IMR-90 (cell line): ENCODE results near the gene FAM20B. TPM values are rescaled to one million over a fixed set of nuclear protein-coding genes. Genes with fewer than 3 reads are reported as not detected.
A peak's percentile ranks its signal among the peaks of the same experiment; 100 is the strongest.

Experiments
- ATAC-seq: fragments of 200-7000 bp; cut with Tn5 transposase; 2 replicates; pipeline ENCODE4 v1.9.1; 2020; ENCODE audit warnings: low read depth, mild to moderate bottlenecking, moderate library complexity
- BruUV-seq: library from RNA; stranded (reverse); fragments of 400-500 nt; replicated peaks from 2 replicates; lab custom pipeline; 2021; lab: Mats Ljungman, UMichigan
- CTCF ChIA-PET: fragments of 300-600 bp; formaldehyde crosslinking; extraction: SDS; loops from one replicate; lab custom pipeline; 2021; ENCODE audit warnings: antibody characterized with exemption; lab: Yijun Ruan, JAX
- POLR2A ChIA-PET: fragments of 300-600 bp; sonication (Branson Sonifier 250); formaldehyde crosslinking; loops from one replicate; lab custom pipeline; 2022; ENCODE audit warnings: antibody characterized with exemption; ENCODE audit not compliant: unreplicated experiment; lab: Charles Lee
- DNase-seq: peaks from one replicate; pipeline ENCODE4 v3.0.0; 2013
- H2AFZ ChIP-seq: replicated peaks from 2 replicates; pipeline ENCODE3; 2013; ENCODE audit warnings: low read length, mild to moderate bottlenecking; ENCODE audit not compliant: poor library complexity
- H2AK5ac ChIP-seq: 2 replicates; pipeline ENCODE4 v1.6.1; 2013; ENCODE audit warnings: low read depth, low read length, inconsistent platforms
- H2AK9ac ChIP-seq: replicated peaks from 2 replicates; pipeline ENCODE3; 2013; ENCODE audit warnings: mild to moderate bottlenecking, low read depth, low read length, moderate library complexity; ENCODE audit not compliant: poor library complexity
- H2BK120ac ChIP-seq: 2 replicates; pipeline ENCODE4 v1.6.1; 2013; ENCODE audit warnings: low read depth, low read length, inconsistent platforms
- H2BK15ac ChIP-seq: 3 replicates; pipeline ENCODE4 v1.6.1; 2013; ENCODE audit warnings: low read depth, low read length, inconsistent platforms
- H2BK20ac ChIP-seq: 2 replicates; pipeline ENCODE4 v1.6.1; 2013; ENCODE audit warnings: low read depth, mild to moderate bottlenecking, inconsistent platforms, low read length, moderate library complexity
- H2BK5ac ChIP-seq: 2 replicates; pipeline ENCODE4 v1.6.1; 2013; ENCODE audit warnings: mild to moderate bottlenecking, low read depth, low read length, inconsistent platforms; ENCODE audit not compliant: poor library complexity, severe bottlenecking
- H3K14ac ChIP-seq: replicated peaks from 2 replicates; pipeline ENCODE4 v1.6.1; 2013; ENCODE audit warnings: low read depth, low read length, inconsistent platforms
- H3K18ac ChIP-seq: 2 replicates; pipeline ENCODE4 v1.6.1; 2013; ENCODE audit warnings: low read depth, low read length, control low read depth
- H3K23ac ChIP-seq: 2 replicates; pipeline ENCODE4 v1.6.1; 2013; ENCODE audit warnings: low read depth, low read length, inconsistent platforms
- H3K27ac ChIP-seq: 2 replicates; pipeline ENCODE4 v1.5.1; 2013; ENCODE audit warnings: mild to moderate bottlenecking, control low read depth, low read length; ENCODE audit not compliant: insufficient read depth
- H3K27me3 ChIP-seq: 2 replicates; pipeline ENCODE4 v1.6.1; 2013; ENCODE audit warnings: low read length; ENCODE audit not compliant: control insufficient read depth, insufficient read depth
- H3K36me3 ChIP-seq: 2 replicates; pipeline ENCODE4 v1.6.1; 2013; ENCODE audit warnings: low read length, mixed read lengths; ENCODE audit not compliant: control insufficient read depth, insufficient read depth
- H3K4ac ChIP-seq: 2 replicates; pipeline ENCODE4 v1.6.1; 2013; ENCODE audit warnings: low read depth, low read length, inconsistent platforms
- H3K4me1 ChIP-seq: 2 replicates; pipeline ENCODE4 v1.6.1; 2013; ENCODE audit warnings: low read length, mixed read lengths; ENCODE audit not compliant: control insufficient read depth, insufficient read depth
- H3K4me2 ChIP-seq: 2 replicates; pipeline ENCODE4 v1.6.1; 2013; ENCODE audit warnings: low read depth, mild to moderate bottlenecking, control low read depth, low read length, moderate library complexity
- H3K4me3 ChIP-seq: 2 replicates; pipeline ENCODE4 v1.5.1; 2013; ENCODE audit warnings: low read depth, mild to moderate bottlenecking, control low read depth, low read length, moderate library complexity; ENCODE audit not compliant: insufficient read depth
- H3K56ac ChIP-seq: 2 replicates; pipeline ENCODE4 v1.6.1; 2013; ENCODE audit warnings: low read length, inconsistent platforms; ENCODE audit not compliant: insufficient read depth; ENCODE audit errors: extremely low read depth
- H3K79me1 ChIP-seq, 2 experiments: 2 replicates each; pipeline ENCODE4 v1.6.1; 2013; ENCODE audit warnings: low read length in 2 of 2, inconsistent platforms in 1 of 2, low read depth in 1 of 2
- H3K9ac ChIP-seq: 2 replicates; pipeline ENCODE4 v1.6.1; 2013; ENCODE audit warnings: low read depth, low read length, control low read depth
- H3K9me1 ChIP-seq: 2 replicates; pipeline ENCODE4 v1.6.1; 2013; ENCODE audit warnings: low read length, inconsistent platforms; ENCODE audit not compliant: insufficient read depth
- H3K9me3 ChIP-seq: 2 replicates; pipeline ENCODE4 v1.6.1; 2013; ENCODE audit warnings: low read length; ENCODE audit not compliant: control insufficient read depth, insufficient read depth
- H4K20me1 ChIP-seq: 2 replicates; pipeline ENCODE4 v1.6.1; 2013; ENCODE audit warnings: low read length, inconsistent platforms; ENCODE audit not compliant: insufficient read depth
- H4K5ac ChIP-seq: 2 replicates; pipeline ENCODE4 v1.6.1; 2013; ENCODE audit warnings: mild to moderate bottlenecking, low read depth, low read length, control low read depth
- H4K8ac ChIP-seq, 2 experiments: 2 replicates each; pipeline ENCODE4 v1.6.1; 2013; ENCODE audit warnings: low read depth in 2 of 2, low read length in 2 of 2, control low read depth in 1 of 2, inconsistent platforms in 1 of 2
- H4K91ac ChIP-seq: 2 replicates; pipeline ENCODE4 v1.6.1; 2013; ENCODE audit warnings: low read depth, low read length, inconsistent platforms; ENCODE audit not compliant: insufficient read depth
- FOS ChIP-seq: fragments of 150-350 bp; IDR thresholded peaks from 2 replicates; pipeline ENCODE4 v1.6.1; 2016; ENCODE audit warnings: low read depth, low read length
- MAZ ChIP-seq: IDR thresholded peaks from 2 replicates; pipeline ENCODE4 v1.6.1; 2012; ENCODE audit warnings: low read depth, mild to moderate bottlenecking, low read length, improper control_type of control experiment, moderate library complexity, borderline replicate concordance
- RAD21 ChIP-seq: IDR thresholded peaks from 2 replicates; pipeline ENCODE4 v1.6.1; 2012; ENCODE audit warnings: low read length, improper control_type of control experiment
- SMC3 ChIP-seq: fragments of 150-350 bp; IDR thresholded peaks from 2 replicates; pipeline ENCODE4 v1.6.1; 2016; ENCODE audit warnings: low read depth, mild to moderate bottlenecking, antibody characterized with exemption, low read length, moderate library complexity
- USF2 ChIP-seq: fragments of 150-350 bp; IDR thresholded peaks from 2 replicates; pipeline ENCODE4 v1.6.1; 2017; ENCODE audit warnings: mild to moderate bottlenecking, antibody characterized with exemption, low read length, low read depth
- WGBS, 2 experiments: methylation state at CpG; one replicate each; pipeline versions ENCODE4 v1.1.5 to v1.1.7; 2013; ENCODE audit warnings: missing lambda C conversion rate in 2 of 2; ENCODE audit not compliant: insufficient read length in 1 of 2; ENCODE audit errors: extremely low coverage in 2 of 2; 5-methylcytosine and 5-hydroxymethylcytosine counted together
- dilution Hi-C: fragments of 300-500 bp; cut with HindIII; formaldehyde crosslinking; loops from one replicate; pipeline ENCODE4 v1.14.3; 2018; ENCODE audit warnings: low sequenced_read_pairs; ENCODE audit not compliant: unreplicated experiment
- in situ Hi-C: fragments of 300-500 bp; cut with MboI; formaldehyde crosslinking; loops from 3 replicates; pipeline ENCODE4 v1.14.3; 2019; ENCODE audit warnings: low sequenced_read_pairs, inconsistent platforms, mixed read lengths
- intact Hi-C: fragments of 100-400 bp; cut with micrococcal nuclease; formaldehyde crosslinking; loops from 2 replicates; pipeline ENCODE4 v1.10.0; 2022
- polyA plus RNA-seq, 3 experiments: library from polyadenylated mRNA; depleted of rRNA; stranded (reverse); fragments of >200 nt; gene quantifications; 2 replicates each; pipeline ENCODE4 v1.2.3, GENCODE V29; 2012; ENCODE audit warnings: low replicate concordance in 1 of 3
- total RNA-seq: library from RNA; depleted of rRNA; stranded (reverse); fragments of >200 nt; gene quantifications from 2 replicates; pipeline ENCODE4 v1.2.3, GENCODE V29; 2012
- TF ChIP-seq, protein P1 (sequence below): fragments of 150-350 bp; IDR thresholded peaks from 2 replicates; pipeline ENCODE4 v1.6.1; 2016; ENCODE audit warnings: low read depth, mild to moderate bottlenecking, low read length, moderate library complexity, borderline replicate concordance
- TF ChIP-seq, protein P2 (sequence below): conservative IDR thresholded peaks from 2 replicates; pipeline ENCODE4 v1.5.1; 2012; ENCODE audit warnings: mild to moderate bottlenecking, low read depth, low read length, improper control_type of control experiment

FAM20B gene
- total and polyA plus RNA-seq, 2 of the 4 experiments (the other 2 are of a cell fraction), result 17.1 to 38.4 TPM

DNA sequence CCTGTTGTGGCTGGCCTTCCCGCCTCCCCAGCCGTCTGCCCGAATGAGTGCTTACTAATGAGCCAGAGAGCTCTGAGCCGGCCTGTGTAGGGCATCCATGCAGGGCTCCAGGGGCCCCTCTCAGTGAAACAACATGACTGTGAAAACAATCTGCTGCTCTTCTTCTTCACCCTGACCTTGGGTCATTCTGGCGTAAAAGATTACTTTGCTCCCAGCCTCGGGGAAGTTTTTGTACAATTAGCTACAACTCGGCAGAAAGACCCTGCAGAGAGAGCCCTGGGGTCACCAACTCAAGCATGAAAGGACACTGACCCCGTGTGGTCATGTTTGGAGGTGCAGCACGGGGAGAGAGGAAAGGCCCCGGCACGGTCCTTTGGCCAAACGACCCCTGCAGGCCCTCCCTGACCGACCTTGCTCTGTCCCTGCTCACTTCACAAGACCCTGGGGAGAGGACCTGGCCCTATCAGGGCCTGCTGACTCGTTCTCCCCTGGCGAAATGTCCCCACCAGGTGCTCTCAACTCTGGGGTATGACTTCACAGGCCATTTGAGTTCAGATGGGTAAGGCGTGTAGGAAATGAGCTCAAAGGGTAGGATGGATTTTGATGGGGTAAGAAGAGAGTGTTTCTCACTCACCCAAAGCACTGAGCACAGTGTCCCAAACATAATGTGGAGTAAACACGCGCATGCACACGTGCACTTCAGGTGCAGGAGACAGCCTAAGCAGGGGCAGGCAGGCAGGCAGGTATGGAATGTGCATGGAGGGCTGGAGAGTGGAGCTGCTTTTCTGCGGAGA lies 22.9 kb upstream of the FAM20B start:
- no peak overlapping the region for H3K14ac ChIP-seq
- DNase-seq (peak; percentile 52), ATAC-seq (peak; percentile 97)
- H3K27me3 ChIP-seq, result no peaks in the 10 kb centered on the region
- 6% methylated on average over 3 of the region's 20 CpGs; no CpG with 5 or more reads in 1 of the 2 experiments for WGBS, 2 experiments
- dilution Hi-C loops, result no loop called here
- no peak overlapping the region for H2BK15ac ChIP-seq
- no peaks in the 10 kb centered on the region for H4K20me1 ChIP-seq
- no peaks in the 10 kb centered on the region; the same call in 1 of the 2 replicates for H3K4me1 ChIP-seq
- no TSS peak for BruUV-seq
- TF ChIP-seq USF2 (no peak), FOS (no peak), MAZ (no peak; the same call in 1 of the 2 replicates), RAD21 (peak; percentile 95), SMC3 (peak; percentile 93)
- TF ChIP-seq, protein P1, sequence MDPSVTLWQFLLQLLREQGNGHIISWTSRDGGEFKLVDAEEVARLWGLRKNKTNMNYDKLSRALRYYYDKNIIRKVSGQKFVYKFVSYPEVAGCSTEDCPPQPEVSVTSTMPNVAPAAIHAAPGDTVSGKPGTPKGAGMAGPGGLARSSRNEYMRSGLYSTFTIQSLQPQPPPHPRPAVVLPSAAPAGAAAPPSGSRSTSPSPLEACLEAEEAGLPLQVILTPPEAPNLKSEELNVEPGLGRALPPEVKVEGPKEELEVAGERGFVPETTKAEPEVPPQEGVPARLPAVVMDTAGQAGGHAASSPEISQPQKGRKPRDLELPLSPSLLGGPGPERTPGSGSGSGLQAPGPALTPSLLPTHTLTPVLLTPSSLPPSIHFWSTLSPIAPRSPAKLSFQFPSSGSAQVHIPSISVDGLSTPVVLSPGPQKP, result no peak
- TF ChIP-seq, protein P2, sequence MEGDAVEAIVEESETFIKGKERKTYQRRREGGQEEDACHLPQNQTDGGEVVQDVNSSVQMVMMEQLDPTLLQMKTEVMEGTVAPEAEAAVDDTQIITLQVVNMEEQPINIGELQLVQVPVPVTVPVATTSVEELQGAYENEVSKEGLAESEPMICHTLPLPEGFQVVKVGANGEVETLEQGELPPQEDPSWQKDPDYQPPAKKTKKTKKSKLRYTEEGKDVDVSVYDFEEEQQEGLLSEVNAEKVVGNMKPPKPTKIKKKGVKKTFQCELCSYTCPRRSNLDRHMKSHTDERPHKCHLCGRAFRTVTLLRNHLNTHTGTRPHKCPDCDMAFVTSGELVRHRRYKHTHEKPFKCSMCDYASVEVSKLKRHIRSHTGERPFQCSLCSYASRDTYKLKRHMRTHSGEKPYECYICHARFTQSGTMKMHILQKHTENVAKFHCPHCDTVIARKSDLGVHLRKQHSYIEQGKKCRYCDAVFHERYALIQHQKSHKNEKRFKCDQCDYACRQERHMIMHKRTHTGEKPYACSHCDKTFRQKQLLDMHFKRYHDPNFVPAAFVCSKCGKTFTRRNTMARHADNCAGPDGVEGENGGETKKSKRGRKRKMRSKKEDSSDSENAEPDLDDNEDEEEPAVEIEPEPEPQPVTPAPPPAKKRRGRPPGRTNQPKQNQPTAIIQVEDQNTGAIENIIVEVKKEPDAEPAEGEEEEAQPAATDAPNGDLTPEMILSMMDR, result peak; percentile 93
- H4K5ac ChIP-seq, result 0 out of 2 replicates have a peak overlapping the region, but pooled peaks have one; percentile 43
- H3K23ac ChIP-seq, result no peak overlapping the region
- H3K9ac ChIP-seq, result no peak overlapping the region
- CTCF ChIA-PET, result interaction anchor here (0.6 to 3.5 kb wide), 24 partner anchors 12 to 714 kb away, joined by 3 to 16 read pairs (median 4); no protein-coding TSS in a partner anchor
- H3K18ac ChIP-seq, result no peak overlapping the region
- H4K91ac ChIP-seq, result no peak overlapping the region
- H3K79me1 ChIP-seq, result no peaks in the 10 kb centered on the region
- no peak overlapping the region for H3K27ac ChIP-seq
- no peak overlapping the region for H3K56ac ChIP-seq
- POLR2A ChIA-PET, result interaction anchor here (0.5 to 1.0 kb wide), 2 partner anchors 190 to 462 kb away, joined by 3 to 5 read pairs; no protein-coding TSS in a partner anchor
- H2BK120ac ChIP-seq, result peak overlapping the region; percentile 28; the same call in 1 of the 2 replicates
- H2AK9ac ChIP-seq, result peak overlapping the region; percentile 52
- no peaks in the 10 kb centered on the region for H3K9me3 ChIP-seq
- no peaks in the 10 kb centered on the region for H3K36me3 ChIP-seq
- no peak overlapping the region for H3K4me2 ChIP-seq
- H2AFZ ChIP-seq, result peak overlapping the region; percentile 91
- peak overlapping the region in 1 of 2 experiments; percentile 90; a peak in 2 of 4 replicates for H4K8ac ChIP-seq
- no peak overlapping the region; the same call in 1 of the 2 replicates for H3K4ac ChIP-seq
- peak overlapping the region; percentile 66; the same call in 1 of the 2 replicates for H2BK20ac ChIP-seq
- H3K4me3 ChIP-seq, result no peak overlapping the region
- intact Hi-C loops, result loop anchor here (1.0 to 10.0 kb wide), 6 partner anchors 228 to 690 kb away; partner anchors contain the start of gene RALGPS2
- H3K9me1 ChIP-seq, result no peaks in the 10 kb centered on the region
- H2AK5ac ChIP-seq, result no peak overlapping the region; the same call in 1 of the 2 replicates
- H2BK5ac ChIP-seq, result no peak overlapping the region
- in situ Hi-C loops, result loop anchor here (10.0 kb wide), 1 partner anchor 688 kb away; no protein-coding TSS in a partner anchor
